ENCODE data around the gene ZBTB16.

The ZBTB16 gene

GRCh38 chr11:114073828-114074381, 14.4 kb downstream of the ZBTB16 start:
- DNase-seq (ENCODE audit: low read depth): no peak
- TF ChIP-seq CTCF (conservative IDR thresholded peaks at IDR 0.05; ENCODE audit: control insufficient read depth, insufficient read depth, low read depth, low read length): no peak
- H3K4me3 ChIP-seq (ENCODE audit: control insufficient read depth, low read depth, low read length): no peak overlapping the region

GRCh38 chr11:114074546-114075343, 15.2 kb downstream of the ZBTB16 start:
- no peak for DNase-seq (ENCODE audit: low read depth)
- H3K4me3 ChIP-seq (ENCODE audit: control insufficient read depth, low read depth, low read length): no peak overlapping the region
- TF ChIP-seq CTCF (conservative IDR thresholded peaks at IDR 0.05; ENCODE audit: control insufficient read depth, insufficient read depth, low read depth, low read length): no peak

- DNase-seq (ENCODE audit: low read depth): no peak
- no peak overlapping the region for H3K4me3 ChIP-seq (ENCODE audit: control insufficient read depth, low read depth, low read length)
- no peak for TF ChIP-seq CTCF (conservative IDR thresholded peaks at IDR 0.05; ENCODE audit: control insufficient read depth, insufficient read depth, low read depth, low read length)
Observed at GRCh38 chr11:114075344-114075610, 15.8 kb downstream of the ZBTB16 start.

- peak; percentile 78 for TF ChIP-seq CTCF (conservative IDR thresholded peaks at IDR 0.05; ENCODE audit: control insufficient read depth, insufficient read depth, low read depth, low read length)
- peak overlapping the region; percentile 9 for H3K4me3 ChIP-seq (ENCODE audit: control insufficient read depth, low read depth, low read length)
- peak; percentile 92 for DNase-seq (ENCODE audit: low read depth)
Observed at GRCh38 chr11:114075891-114076441, 16.5 kb downstream of the ZBTB16 start.

GRCh38 chr11:114076921-114077331, 17.4 kb downstream of the ZBTB16 start:
- TF ChIP-seq CTCF (conservative IDR thresholded peaks at IDR 0.05; ENCODE audit: control insufficient read depth, insufficient read depth, low read depth, low read length): no peak
- DNase-seq (ENCODE audit: low read depth): no peak
- no peak overlapping the region for H3K4me3 ChIP-seq (ENCODE audit: control insufficient read depth, low read depth, low read length)

GRCh38 chr11:114077482-114078305, 18.2 kb downstream of the ZBTB16 start:
- TF ChIP-seq CTCF (conservative IDR thresholded peaks at IDR 0.05; ENCODE audit: control insufficient read depth, insufficient read depth, low read depth, low read length): no peak
- DNase-seq (ENCODE audit: low read depth): no peak
- H3K4me3 ChIP-seq (ENCODE audit: control insufficient read depth, low read depth, low read length): no peak overlapping the region
